Omental fat pad (tissue), 4 donors: ENCODE data around the gene MKNK2. TPM values are rescaled to one million over a fixed set of nuclear protein-coding genes. Genes with fewer than 3 reads are reported as not detected.

Experiments used
- ATAC-seq: fragments of 150-250 bp; one replicate; pipeline ENCODE4 v1.9.1; 2016; ENCODE audit warnings: mild to moderate bottlenecking, moderate library complexity; ENCODE audit not compliant: low FRiP score
- DNase-seq: peaks from one replicate; pipeline ENCODE4 v3.0.0-alpha.2; 2019; ENCODE audit warnings: low spot score
- total RNA-seq, 4 donors: library from RNA; depleted of rRNA; stranded (reverse); fragments of >200 nt; gene quantifications; one replicate each; pipeline ENCODE4 v1.1.0, GENCODE V29; 2016
- TF ChIP-seq, protein P1 (sequence below), 3 donors: fragments of 450-650 bp; IDR thresholded peaks; one replicate each; pipeline ENCODE4 v1.5.1; 2016 to 2017; ENCODE audit warnings: antibody characterized with exemption in 3 of 3, mild to moderate bottlenecking in 3 of 3, moderate library complexity in 2 of 3

MKNK2 gene
- total RNA-seq, 4 donors from 2014 or later, result 133 to 232 (median 178) TPM

DNA sequence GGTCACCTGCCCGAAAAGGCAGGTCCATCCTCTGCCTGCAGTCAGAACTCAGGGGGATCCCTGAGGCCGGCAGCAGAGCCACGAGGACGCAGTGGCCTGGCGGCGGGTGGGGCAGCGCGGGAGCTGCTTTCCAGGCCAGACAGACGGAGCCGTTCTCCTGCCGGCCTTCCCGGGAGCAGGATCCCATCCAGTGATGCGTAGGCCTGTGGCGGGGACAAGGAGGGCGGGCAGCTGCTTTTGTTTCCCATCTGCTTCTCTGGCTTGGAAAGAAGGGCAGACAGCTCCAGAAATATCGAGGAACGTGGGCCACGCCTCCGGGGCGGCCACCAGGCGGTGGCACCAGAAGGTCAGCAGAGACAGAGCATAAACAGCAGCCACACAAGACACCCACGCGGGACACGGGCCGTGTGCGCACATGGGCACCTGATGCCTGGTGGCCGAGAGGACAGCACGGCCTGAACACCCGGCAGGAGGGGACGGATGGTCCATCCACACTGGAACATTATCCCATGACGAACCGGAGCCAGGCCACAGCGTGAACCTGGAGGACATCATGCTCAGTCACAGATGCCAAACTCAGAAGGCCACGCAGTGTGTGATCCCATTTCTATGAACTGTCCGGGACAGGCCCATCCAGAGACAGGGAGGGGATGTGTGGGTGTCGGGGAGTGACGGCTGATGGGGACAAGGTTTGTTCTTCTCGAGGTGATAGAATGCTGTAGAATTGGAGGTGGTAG, 13.9 kb upstream of the MKNK2 start:
- no peak for DNase-seq
- ATAC-seq, result no peak

DNA sequence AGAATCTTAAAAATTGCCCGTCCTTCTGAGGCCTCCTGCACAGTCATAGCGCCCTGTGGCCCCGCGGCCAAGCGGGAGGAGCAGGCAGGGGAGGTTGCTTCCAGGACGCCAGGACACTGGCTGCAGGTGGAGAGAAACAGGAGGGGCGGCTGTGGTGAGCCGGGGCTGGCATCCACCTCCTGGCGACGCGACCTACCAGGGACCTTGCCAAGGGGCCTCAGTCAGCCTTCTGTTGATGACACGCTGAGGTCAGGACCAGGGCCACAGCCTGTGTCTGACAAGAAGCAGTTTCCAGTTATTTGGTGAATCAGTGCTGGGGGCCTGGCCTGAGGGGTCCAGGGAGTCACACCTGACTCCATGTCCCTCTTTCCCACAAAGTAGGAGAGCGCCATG, 13.3 kb upstream of the MKNK2 start:
- TF ChIP-seq, protein P1, sequence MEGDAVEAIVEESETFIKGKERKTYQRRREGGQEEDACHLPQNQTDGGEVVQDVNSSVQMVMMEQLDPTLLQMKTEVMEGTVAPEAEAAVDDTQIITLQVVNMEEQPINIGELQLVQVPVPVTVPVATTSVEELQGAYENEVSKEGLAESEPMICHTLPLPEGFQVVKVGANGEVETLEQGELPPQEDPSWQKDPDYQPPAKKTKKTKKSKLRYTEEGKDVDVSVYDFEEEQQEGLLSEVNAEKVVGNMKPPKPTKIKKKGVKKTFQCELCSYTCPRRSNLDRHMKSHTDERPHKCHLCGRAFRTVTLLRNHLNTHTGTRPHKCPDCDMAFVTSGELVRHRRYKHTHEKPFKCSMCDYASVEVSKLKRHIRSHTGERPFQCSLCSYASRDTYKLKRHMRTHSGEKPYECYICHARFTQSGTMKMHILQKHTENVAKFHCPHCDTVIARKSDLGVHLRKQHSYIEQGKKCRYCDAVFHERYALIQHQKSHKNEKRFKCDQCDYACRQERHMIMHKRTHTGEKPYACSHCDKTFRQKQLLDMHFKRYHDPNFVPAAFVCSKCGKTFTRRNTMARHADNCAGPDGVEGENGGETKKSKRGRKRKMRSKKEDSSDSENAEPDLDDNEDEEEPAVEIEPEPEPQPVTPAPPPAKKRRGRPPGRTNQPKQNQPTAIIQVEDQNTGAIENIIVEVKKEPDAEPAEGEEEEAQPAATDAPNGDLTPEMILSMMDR (IDR thresholded peaks at IDR 0.05), result no peak
- ATAC-seq (no peak), DNase-seq (no peak)

More for the DNA sequence above, 13.9 kb upstream of the MKNK2 start:
- TF ChIP-seq, protein P1 (IDR thresholded peaks at IDR 0.05), result no peak

DNA sequence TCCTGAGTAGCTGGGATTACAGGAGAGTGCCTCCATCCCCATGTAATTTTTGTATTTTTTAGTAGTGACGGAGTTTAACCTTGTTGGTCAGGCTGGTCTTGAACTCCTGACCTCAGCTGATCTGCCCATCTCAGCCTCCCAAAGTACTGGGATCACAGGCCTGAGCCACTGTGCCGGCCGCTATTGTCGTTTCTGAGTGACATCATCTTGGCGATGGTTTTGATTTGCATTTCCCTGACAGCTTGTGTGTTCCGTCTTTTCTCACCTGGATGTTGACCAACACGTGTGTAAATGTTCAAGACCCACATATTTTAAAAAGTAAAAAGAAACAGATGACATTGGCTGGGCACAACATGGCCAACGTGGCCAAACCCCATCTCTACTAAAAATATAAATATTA, 12.8 kb upstream of the MKNK2 start:
- ATAC-seq (no peak), DNase-seq (no peak)
- TF ChIP-seq, protein P1 (IDR thresholded peaks at IDR 0.05), result no peak

- no peak for ATAC-seq
- DNase-seq, result no peak
- TF ChIP-seq, protein P1 (IDR thresholded peaks at IDR 0.05), result no peak
Observed at GRCh38 chr19:2062770-2063169, 11.7 kb upstream of the MKNK2 start.

GRCh38 chr19:2062389-2062729, 11.3 kb upstream of the MKNK2 start:
- ATAC-seq (no peak), DNase-seq (no peak)
- TF ChIP-seq, protein P1 (IDR thresholded peaks at IDR 0.05), result no peak

GRCh38 chr19:2061495-2062388, 10.7 kb upstream of the MKNK2 start:
- TF ChIP-seq, protein P1 (IDR thresholded peaks at IDR 0.05), result no peak
- DNase-seq (peak; percentile 100), ATAC-seq (peak; percentile 86)
